ENCODE measurements around the gene STAP2.
"Not testable (repeated sequence)": the region's sequence is repeated elsewhere in the genome, so short reads cannot be mapped to it uniquely, and the experiment has no call there.

Gene STAP2

DNA sequence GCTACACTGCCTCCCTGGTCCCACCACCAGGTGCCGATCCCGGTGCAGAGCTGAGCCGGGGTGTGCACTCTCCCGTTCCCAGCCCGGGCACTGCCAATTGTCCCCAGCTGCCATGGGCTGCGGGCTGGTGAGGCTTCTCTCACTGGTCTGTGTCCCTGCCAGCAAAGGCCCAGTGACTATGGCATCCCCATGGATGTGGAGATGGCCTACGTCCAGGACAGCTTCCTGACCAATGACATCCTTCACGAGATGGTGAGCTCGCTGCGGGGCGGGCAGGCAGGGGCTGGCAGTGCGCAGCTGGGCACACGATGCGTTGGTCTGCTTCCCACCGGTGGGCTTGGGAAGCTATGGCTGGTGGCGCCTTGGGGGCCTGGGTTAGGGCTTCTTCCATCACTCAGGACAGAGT, 19.3 kb upstream of the STAP2 start:
- DNase-seq (ENCODE audit: low spot score) = no peak

DNA sequence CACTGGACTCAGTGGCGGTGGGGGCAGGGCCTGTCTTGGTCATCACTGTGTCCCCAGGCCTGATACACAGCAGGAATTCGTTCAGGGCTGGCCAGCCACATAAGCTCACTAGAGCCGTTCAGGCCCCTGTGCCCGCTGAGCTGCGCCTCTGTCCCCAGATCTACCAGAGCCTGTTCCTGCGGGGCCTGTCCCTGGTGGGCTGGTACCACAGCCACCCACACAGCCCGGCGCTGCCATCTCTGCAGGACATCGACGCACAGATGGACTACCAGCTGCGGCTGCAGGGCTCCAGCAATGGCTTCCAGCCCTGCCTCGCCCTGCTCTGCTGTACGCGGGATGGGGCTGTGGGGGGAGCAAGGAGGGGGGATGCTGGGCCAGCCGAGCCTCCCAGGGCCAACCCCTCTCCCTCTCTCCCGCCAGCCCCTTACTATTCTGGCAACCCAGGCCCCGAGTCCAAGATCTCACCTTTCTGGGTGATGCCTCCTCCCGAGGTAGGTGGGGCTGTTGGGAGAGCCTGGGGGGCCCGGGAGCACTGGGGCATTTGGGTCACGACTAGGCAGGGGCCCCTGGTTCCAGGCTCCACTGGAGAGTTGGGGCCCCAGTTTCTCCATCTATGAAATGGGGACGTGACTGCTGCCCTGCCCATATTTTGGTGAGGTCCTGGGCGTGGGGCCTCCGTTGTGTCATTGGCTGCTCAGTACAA, 18.6 kb upstream of the STAP2 start:
- no peak for DNase-seq (ENCODE audit: low spot score)

DNA sequence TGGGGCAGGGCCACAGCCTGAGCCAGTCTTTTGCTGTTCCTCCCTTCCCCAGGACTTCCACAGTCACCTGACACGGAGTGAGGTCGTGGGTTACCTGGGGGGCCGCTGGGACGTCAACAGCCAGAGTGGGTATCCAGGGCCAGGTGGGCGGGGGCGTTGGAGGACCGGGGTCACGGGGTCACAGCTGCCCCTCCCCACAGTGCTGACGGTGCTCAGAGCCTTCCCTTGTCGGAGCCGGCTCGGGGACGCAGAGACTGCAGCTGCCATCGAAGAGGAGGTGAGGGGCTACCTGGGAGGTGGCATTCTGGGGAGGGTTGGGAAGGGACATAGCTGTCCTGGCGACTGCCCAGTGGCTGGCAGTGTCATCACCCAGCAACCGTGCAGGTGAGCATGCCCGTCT, 16.3 kb upstream of the STAP2 start:
- DNase-seq (ENCODE audit: low spot score) = no peak

DNA sequence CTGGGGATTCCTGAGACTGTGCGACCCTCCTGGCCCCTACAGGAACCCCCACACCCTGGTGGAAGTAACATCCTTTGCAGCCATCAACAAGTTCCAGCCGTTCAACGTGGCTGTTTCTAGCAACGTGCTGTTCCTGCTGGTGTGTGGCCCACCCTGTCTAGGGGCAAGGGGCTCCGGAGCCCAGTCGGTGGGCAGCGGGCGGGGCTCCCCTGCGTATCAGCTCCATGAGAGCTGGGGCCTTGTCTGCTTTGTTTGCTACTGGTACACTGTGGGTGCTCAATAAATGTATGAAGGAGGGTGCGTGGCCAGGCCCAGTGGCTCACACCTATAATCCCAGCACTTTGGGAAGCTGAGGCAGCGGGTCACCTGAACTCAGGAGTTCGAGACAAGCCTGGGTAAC, 15.7 kb upstream of the STAP2 start:
- DNase-seq (ENCODE audit: low spot score) = no peak

DNA sequence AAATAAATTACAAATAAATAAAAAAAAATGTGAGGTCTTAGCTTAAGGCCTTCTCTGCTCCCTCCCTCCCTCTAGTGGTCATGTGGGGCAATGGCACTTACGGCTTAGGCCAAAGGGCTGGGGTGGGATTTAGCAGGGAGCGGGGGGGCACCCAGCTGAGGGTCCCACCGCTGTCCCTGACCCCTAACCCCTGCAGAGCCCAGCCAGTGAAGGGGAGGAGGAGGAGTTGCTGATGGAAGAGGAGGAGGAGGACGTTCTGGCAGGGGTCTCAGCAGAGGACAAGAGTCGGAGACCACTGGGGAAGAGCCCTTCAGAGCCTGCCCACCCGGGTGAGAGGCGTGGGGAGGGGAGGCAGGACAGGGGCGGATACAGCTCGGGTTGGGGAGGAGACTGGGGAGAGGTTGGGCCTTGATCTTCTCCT, 14.1 kb upstream of the STAP2 start:
- peak; percentile 60 for DNase-seq (ENCODE audit: low spot score)

DNA sequence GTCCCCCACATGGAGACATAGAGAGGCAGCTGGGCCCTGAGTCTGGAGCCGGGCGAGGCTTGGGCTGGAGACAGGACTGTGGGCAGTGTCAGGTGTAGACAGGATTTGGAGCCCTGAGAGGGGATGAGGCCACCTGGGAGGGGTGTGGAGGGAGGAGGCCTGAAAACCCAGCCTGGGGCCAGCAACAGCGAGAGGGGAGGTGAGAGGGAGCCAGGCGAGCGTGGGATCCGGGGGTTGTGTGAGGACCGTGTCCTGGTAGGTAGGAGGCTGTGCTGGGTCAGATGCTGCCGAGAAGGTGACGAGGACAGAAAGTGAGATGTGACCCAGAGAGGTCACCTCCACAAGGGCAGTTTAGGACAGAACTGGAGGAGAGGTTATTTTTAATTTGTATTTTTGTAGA, 12.1 kb upstream of the STAP2 start:
- DNase-seq (ENCODE audit: low spot score) = no peak

DNA sequence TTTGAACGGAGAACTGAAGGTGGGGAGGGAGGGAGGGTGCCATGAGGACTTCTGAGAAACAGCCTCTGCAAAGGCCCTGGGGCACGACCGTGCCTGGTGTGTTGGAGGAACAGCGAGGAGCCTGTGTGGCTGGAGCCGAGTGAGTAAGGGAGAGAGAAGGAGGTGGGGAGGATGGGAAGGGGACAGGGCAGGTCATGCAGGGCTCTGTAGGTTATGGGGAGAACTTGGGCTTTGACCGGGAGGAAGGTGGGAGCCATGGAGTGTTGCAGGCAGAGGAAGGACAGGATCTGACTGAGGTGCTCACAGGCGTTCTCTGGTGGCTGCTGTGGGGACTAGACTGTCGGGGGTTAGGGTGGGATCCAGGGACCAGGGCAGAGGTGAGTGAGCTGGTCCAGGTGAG, 11.5 kb upstream of the STAP2 start:
- no peak for DNase-seq (ENCODE audit: low spot score)

DNA sequence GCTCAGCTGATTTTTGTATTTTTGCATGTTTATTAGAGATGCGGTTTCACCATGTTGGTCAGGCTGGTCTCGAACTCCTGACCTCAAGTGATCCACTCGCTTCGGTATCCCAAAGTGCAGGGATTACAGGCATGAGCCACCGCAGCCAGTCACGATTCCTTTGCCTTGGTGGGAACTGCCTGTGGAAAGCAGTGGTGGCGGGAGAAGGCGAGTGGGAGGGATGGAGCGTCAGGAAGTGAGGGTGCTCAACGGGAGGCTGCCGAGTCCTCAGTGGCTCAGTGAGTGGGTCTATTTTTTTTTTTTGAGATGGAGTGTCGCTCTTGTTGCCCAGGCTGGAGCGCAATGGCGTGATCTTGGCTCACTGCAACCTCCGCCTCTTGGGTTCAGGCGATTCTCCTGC, 10.6 kb upstream of the STAP2 start:
- DNase-seq (ENCODE audit: low spot score) = not testable (repeated sequence)

DNA sequence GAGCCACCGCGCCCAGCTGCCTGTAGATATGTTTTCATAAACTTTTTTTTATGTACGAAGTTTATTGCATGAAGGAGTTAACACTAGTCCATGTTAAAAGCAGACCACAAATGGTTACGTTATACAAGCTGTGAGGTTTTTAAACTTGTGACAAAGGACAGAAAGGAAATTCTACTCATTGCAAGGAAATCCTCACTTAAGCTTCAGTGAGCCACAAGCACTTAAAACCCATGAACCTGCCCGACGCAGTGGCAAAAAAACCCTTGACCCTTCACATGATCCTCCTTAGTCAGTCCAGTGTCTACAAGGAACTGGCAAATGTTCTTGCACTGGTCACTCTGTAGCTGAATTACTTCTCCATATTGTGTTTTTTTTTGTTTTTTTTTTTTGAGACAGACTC, 8.9 kb upstream of the STAP2 start:
- DNase-seq (ENCODE audit: low spot score) = no peak

DNA sequence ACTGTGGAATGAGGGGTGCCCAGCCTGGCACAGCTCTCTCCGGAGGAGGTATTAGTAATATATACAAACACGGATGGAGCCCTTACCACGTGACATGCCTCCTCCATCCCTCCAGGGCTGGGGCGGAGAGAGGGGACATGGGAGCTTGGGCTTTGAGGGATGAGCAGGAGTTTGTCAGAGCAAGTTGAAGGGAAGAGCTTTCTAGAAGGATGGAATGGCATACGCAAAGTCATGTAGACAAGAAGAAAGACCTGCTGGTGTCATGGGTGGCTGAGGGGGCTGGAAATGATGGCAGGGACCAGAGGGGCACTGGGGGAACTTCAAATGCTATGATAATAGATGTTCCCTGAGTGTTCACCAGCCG, 7.4 kb upstream of the STAP2 start:
- no peak for DNase-seq (ENCODE audit: low spot score)

DNA sequence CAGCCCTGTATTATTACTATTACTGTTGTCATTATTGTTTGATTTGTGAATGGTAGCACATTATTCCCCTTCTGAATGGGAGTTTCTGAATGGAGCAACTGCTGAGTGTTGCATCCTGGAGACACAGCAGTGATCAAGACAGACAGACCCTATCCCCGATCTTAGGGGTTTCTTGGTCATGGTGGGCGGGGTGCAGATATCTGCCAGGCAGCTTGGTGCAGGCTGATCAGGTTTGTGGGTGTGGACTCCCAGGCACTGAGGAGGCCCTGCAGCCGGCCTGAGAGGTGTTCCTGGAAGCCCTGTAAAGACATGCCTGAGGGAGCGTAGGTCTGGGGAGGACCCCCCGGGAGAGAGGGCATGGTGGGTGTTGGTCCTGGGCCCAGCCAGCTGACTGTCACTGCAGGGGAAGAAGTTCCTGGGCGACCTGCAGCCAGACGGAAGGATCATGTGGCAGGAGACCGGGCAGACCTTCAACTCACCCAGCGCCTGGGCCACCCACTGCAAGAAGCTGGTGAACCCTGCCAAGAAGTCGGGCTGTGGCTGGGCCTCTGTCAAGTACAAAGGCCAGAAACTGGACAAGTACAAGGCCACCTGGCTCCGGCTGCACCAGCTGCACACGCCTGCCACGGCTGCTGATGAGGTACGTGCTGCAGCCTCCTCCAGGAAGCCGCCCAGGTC, 6.9 kb upstream of the STAP2 start:
- no peak for DNase-seq (ENCODE audit: low spot score)

DNA sequence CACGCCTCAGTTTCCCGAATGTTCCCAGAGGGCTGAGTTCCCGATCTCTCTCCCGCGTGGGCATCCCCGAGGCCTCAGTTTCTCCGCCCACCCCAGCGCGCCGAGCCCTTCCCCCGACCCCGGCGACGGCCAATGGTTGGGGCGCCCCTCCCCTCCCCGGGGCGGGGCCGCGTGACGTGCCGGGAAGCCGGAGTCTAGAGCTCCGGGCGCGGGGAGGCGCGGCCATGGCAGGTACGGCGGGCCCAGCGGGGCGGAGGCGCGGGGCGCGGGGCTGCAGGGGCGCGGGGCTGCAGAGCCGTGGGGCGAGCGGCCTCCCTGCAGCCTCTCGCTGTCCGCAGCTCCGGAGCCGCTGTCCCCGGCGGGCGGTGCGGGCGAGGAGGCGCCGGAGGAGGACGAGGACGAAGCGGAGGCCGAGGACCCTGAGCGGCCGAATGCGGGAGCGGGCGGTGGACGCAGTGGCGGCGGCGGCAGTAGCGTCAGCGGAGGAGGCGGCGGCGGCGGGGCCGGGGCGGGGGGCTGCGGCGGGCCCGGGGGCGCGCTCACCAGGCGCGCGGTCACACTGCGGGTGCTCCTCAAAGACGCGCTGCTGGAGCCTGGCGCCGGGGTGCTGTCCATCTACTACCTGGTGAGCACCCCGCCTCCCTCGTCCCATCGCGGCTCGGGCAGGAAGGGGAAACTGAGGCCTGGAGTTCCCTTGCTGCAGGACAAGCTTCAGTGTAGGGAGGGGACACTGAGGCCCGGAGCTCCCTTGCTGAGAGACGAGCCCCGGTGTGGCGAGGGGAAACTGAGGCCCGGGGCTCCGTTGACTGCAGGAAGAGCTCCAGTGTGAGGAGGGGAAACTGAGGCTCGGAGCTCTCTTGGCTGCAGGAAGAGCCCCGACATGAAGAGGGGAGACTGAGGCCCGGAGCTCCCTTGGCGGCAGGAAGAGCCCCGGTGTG, 5.0 kb upstream of the STAP2 start, which contains the start of gene MPND:
TSS of gene MPND (plus strand) at position 193 of the 938 bp plus-strand sequence. CDS start at position 225, 32 bp downstream.
- peak; percentile 84 for DNase-seq (ENCODE audit: low spot score)

DNA sequence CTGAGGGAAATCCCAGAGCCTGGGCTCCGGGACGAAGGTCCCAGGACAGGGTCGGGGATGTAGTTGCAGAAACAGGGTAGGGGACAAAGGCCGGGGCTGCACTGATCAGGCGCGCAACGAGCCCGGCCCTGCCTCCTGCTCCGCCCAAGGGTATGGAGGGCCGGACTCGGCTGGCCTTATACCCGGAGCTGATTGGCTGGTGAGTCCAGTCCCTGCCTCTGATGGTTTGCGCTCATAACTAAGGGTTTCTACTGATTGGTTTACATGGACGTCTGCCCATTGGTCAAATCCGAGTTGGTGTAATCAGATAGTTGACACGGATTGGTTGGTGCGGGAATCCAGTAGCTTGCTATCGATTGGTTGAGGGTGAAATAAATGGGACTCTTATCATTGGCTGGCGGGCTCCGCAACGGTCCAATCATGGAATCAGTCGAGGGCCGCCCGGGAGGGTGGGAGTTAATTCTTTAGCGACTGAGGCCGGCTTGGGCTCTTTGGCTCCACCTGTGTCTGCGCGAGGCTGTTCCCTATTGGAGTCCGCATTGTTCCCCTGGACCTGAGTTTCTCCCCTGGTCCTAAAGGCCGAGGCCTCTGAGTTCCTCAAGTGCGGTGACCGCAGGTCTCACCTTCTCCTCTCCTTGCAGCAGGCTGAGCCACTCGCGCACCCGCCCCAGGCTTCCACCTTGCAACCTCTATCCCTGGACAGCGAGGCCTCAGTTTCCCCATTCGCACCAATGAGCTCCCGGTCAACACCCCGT, 4.2 kb upstream of the STAP2 start:
- DNase-seq (ENCODE audit: low spot score) = peak; percentile 100

DNA sequence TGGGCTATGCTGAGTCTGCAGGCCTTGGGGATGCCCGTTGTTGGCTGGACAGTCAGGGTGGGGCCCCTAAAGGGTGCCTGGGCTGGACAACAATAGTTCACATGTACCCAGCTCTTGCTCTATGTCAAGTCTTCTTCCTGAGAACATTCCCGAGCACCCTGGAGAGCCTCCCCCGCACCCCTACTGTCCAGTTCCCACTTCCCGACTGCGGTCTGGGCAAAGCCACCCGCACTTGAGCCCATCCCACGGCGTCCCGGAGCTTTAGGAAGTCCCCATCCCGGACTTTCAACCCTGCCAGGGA, 3.6 kb upstream of the STAP2 start:
- DNase-seq (ENCODE audit: low spot score) = no peak

DNA sequence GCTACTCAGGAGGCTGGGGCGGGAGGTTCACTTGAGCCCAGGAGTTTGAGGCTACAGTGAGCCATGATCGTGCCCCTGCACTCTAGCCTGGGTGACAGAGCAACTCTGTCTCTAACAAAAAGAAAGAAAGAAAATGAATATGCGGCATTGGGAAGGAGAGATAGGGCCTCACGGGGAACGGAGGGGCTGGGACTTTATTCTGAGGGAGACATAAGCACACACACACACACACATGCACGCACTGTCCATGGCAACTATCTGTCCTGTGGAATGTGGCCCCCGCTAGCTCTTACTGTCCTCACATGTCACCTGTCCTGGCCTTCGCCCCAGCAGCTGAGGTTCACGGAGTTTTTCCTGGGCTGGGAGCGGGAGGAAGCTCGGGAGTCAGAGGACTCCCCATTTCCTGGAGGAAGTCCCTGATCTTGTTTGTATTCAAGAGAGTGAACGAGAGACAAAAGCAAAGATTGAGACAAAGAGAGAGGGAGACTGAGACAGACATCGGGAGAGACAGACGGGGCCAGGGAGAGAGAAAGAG, 654 bp downstream of the STAP2 start:
- no peak for DNase-seq (ENCODE audit: low spot score)

DNA sequence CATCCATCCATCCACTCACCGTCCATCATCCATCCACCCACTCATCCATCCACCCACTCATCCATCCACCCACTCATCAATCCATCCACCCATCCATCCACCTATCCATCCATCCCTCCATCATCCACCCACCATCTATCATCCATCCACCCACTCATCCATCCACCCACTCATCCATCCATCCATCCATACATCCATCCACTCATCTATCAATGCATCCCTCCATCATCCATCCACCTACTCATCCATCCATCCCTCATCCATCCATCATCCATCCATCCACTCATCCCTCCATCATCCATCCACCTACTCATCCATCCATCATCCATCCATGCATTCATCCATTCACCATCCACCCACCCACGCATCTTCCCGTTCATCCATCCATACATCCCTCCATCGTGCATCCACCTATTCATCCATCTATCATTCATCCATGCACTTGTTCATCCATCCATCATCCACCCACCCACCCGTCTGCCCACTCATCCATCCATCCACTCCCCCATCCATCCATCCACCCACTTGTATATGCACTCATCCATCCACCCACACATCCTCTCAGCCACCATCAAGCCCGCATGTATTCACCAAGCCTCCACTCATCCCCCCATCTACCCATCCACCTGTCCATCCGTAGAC, 3.6 kb downstream of the STAP2 start:
- no peak for DNase-seq (ENCODE audit: low spot score)

DNA sequence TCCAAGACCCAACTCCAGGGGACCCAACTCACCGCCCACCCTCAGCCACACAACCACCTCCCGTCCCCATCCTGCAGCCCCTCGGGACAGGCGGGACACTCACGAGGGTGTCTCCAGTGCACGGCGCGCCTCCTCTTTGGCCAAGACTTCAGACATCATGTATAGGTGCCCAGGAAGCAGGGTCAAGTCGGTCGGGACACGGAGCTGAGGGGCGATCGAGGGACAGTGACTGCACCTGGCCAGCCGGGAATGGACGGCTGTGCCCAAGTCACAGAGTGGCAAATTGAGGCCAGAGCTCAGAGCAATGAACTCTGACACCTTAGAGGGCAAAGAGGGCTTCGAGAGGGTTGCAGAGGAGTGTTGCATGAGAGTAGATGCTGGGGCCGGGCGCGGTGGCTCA, 8.8 kb downstream of the STAP2 start:
- no peak for DNase-seq (ENCODE audit: low spot score)

DNA sequence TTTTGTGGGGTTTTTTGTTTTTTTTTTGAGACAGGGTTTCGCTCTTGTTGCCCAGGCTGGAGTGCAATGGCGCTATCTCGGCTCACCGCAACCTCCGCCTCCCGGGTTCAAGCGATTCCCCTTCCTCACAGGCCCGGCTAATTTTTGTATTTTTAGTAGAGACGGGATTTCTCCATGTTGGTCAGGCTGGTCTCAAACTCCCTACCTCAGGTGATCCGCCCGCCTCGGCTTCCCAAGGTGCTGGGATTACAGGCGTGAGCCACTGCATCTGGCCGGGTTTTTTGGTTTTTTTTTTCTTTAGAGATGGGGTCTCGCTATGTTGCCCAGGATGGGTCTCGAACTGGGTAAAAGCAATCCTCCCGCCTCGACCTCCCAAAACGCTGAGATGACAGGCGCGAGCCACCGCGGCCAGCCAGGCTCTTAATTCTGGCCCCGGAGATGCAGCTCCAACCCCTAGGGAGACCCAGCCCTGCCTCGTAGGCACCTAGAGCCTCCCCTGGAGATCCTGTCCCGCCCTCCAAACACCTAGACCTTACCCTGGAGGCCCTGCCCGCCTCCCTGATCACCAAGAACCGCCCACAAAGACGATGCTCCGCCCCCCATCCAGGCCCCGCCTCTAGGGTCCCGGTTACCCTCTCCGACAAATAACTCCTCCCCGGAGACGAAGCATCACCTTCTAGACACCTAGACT, 9.5 kb downstream of the STAP2 start:
- DNase-seq (ENCODE audit: low spot score) = peak; percentile 61

DNA sequence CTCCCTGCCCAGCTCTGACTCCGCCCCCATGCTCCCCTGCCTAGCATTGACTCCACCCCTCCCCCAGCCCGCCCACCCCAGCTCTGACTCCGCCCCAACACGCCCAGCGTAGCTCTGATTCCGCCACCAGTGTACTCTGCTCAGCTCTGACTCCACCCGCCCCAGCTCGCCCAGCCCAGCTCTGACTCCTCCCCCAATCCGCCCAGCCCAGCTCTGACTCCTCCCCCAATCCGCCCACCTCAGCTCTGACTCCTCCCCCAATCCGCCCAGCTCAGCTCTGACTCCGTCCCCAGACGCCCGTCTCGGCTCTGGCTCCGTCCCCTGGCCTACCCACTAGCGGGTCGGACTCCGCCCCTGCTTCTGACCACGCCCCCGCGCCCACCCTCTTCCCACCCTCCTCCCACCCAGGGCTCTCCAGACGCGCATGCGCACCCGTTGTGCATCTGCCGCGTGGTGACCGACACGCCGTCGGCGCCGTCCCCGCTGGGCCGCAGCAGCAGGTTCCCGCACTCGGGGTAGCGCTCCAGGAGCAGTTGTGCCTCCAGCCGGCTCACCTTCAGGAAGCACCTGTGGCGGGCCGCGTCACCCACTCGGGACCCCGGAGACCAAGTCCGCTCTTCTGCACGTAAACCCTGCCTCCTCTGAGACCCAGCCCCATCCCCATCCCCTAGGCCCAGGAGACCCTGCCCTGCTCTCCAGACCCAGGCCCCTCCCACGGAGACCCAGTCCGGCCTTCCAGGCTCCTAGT, 10.2 kb downstream of the STAP2 start:
- DNase-seq (ENCODE audit: low spot score) = peak; percentile 95

DNA sequence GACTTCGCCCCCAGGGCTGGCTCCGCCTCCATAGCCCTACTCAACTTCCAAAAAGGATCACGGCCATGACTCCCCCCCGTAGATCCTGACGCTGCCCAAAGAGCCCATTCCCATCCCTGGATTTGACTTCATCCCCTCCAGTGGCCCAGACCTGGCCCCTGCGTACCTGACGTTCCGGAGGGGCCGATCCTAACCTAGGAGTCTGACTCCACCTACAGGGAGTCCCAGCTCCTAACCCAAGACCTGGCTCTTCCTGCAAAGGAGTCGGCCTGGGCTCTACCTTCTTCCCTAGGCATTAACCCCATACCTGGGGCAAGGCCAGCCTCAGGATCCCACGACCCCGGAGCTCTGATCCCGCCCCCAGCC, 10.8 kb downstream of the STAP2 start:
- no peak for DNase-seq (ENCODE audit: low spot score)

All from SK-N-DZ (cell line).